Measurements from ENCODE around the gene ZNF277.

Gene ZNF277

GRCh38 chr7:112254709-112255387, 48.4 kb downstream of the ZNF277 start:
- DNase-seq (ENCODE audit: low spot score): no peak

GRCh38 chr7:112255388-112255720, 48.9 kb downstream of the ZNF277 start:
- no peak for DNase-seq (ENCODE audit: low spot score)

DNA sequence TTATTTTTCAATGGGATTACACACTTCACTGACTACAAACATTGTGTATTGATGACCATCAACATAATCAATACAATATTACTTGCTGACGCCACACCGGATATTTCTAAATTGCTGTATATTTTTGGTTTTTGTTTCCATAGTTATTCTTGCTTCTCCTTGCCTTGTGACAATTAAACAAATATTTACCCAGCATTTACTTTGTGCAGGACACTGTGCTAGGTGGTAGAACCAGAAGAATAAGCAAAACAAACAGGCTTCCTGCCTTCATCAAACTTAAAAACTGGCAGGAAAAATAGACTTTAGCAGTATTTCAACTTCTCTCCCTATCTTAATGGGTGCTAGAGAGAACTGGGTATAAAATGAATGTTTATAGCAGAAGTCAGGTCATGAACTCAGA, 50.6 kb downstream of the ZNF277 start:
- DNase-seq (ENCODE audit: low spot score): no peak

GRCh38 chr7:112260911-112261310, 54.4 kb downstream of the ZNF277 start:
- no peak for DNase-seq (ENCODE audit: low spot score)

GRCh38 chr7:112262036-112262435, 55.5 kb downstream of the ZNF277 start:
- no peak for DNase-seq (ENCODE audit: low spot score)

GRCh38 chr7:112262855-112263487, 56.5 kb downstream of the ZNF277 start:
- DNase-seq (ENCODE audit: low spot score): no peak

- no peak for DNase-seq (ENCODE audit: low spot score)
Measured at GRCh38 chr7:112263519-112263918, 57.0 kb downstream of the ZNF277 start.

- DNase-seq (ENCODE audit: low spot score): no peak
Measured at GRCh38 chr7:112266141-112266540, 59.6 kb downstream of the ZNF277 start.

- no peak for DNase-seq (ENCODE audit: low spot score)
Measured at GRCh38 chr7:112266595-112267270, 60.2 kb downstream of the ZNF277 start.

GRCh38 chr7:112267944-112268691, 61.6 kb downstream of the ZNF277 start:
- DNase-seq (ENCODE audit: low spot score): no peak

- no peak for DNase-seq (ENCODE audit: low spot score)
Measured at GRCh38 chr7:112271162-112271561, 64.7 kb downstream of the ZNF277 start.

DNA sequence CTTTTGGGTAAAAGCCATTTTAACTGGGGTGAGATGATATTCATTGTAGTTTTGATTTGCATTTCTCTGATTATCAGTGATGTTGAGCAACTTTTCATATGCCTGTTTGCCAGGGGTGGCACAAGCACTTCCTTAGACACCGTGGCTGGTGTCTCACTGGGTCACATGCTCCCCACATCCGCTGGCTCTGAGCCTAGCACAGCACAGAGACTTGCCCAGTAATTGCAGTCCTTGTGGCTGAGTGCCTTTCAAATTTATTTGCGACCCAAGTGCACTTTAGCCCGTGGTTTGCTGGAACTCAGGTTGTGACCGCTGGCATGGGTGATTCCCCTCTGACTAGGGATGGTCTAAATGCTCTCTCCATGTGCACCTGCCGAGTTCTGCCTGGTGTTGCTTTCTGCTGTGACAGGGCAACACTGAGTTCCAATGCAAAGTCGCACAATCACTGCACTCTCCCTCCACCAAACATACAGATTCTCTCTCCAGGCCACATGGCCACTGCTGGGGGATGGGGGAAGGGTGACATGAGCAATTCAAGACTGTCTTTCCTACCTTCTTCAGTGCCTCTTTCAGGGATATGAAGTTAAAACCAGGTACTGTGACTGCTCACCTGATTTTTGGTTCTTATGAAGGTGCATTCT, 66.5 kb downstream of the ZNF277 start:
- DNase-seq (ENCODE audit: low spot score): peak; percentile 22

DNA sequence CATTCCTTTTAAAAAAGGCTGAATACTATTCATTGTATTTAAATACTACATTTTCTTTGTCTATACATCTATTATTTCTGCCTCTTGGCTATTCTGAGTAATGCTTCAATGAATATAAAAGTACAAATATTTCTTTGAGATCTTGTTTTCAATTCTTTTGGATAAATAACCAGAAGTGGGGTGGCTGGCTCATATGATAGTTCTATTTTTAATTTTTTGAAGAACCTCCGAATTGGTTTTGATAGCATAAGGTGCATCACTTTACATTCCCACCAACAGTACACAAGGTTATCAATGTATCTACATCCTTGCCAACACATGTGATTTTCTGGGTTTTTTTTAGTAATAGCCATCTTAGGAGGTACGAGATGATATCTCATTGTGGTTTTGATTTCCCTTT, 72.5 kb downstream of the ZNF277 start:
- DNase-seq (ENCODE audit: low spot score): no peak

DNA sequence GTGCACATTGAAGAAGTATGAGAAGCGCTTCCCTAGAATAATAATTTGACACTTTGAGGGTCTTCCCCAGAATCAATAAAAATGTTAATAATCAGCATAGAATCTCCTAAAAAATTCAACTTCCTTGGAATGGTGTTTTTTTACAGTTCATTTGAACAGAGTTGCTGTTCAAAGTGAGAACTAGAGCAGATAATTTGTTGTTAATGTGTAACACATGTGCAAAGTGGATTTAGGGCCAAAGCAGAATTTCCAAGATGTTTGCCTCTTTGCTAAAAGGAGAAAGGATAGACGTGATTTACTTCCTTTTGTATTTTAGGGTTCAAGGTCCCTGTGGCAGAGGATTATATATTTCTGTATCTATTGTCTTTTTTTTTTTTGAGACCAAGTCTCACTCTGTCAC, 73.8 kb downstream of the ZNF277 start:
- DNase-seq (ENCODE audit: low spot score): no peak

GRCh38 chr7:112282476-112283188, 76.1 kb downstream of the ZNF277 start:
- no peak for DNase-seq (ENCODE audit: low spot score)

- no peak for DNase-seq (ENCODE audit: low spot score)
Measured at GRCh38 chr7:112283382-112283910, 77.0 kb downstream of the ZNF277 start.

DNA sequence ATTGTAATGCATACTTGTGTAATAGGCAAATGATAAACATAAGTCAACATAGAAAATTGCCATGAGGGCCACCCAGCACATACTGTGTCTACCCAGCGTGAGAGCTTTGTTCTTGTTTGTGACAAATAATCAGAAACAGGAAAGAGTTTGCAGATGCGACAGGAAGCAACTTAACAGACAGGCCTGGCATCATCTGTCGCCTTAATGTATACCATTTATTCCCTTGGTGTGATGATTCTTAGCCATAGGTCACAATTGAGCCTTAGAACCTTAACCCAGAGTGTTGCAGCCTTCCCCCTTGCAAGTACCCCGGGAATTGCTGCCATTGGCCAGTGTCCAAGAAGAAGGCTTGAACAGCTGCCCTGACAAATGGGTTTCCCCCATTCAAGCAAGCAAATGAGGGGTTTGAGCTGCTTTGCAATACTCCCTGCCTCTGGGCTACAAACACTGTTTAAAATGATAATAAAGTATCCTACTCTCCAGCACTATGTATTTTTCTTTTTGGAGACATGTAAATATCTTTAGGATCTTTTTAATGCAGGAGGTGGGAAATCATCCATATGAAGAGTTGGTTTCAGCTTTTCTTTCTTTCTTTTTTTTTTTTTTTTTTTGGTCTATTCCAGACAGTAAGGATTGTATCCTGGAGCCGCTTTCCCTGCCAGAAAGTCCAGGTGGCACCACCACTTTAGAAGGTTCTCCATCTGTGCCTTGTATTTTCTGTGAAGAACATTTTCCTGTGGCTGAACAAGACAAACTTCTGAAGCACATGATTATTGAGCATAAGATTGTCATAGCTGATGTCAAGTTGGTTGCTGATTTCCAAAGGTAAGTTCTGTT, 80.0 kb downstream of the ZNF277 start:
- DNase-seq (ENCODE audit: low spot score): no peak

GRCh38 chr7:112288301-112288700, 81.8 kb downstream of the ZNF277 start:
- no peak for DNase-seq (ENCODE audit: low spot score)

DNA sequence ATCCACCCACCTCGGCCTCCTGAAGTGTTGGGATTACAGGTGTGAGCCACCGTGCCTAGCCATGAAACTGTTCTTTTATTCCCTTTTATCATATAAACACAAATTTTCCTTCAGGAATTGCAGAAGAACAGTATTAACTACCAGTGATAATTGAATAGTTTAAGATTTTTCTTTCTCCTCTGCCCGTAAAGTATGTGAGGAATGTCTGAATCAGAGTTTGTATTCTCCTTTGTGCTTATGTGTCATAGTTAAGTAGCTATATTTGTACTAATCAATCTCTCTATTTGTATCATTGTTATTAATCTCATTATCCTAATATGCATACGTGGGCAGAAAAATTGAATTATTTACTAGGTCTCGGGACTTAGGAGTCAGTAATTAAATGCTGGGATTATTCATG, 83.6 kb downstream of the ZNF277 start:
- DNase-seq (ENCODE audit: low spot score): no peak

DNA sequence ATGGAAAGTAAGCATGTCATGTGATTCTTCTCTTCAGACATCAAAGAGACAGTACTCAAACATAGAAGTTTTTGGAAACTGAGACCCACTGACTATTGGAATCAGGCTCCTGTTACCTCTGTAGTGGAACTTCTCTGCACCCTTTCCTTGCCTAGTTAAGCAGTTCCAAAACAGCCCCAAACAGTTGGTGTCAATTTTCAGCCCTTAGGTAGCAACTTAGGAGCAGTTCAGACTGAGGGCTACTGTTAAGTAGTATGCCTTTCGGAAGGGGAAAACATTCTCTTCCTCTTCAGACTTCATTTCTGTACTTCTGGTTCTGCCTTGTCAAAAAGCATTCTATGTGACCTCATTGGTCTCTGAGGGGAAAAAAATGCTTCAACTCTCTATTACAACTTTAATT, 85.7 kb downstream of the ZNF277 start:
- no peak for DNase-seq (ENCODE audit: low spot score)

- DNase-seq (ENCODE audit: low spot score): no peak
Measured at GRCh38 chr7:112293416-112293815, 86.9 kb downstream of the ZNF277 start.
